ENCODE measurements around the gene FBXW8. TPM values are rescaled to one million over a fixed set of nuclear protein-coding genes. Genes with fewer than 3 reads are reported as not detected.

Gene FBXW8
- total and polyA plus RNA-seq, 2 experiments from 2014 or later, result 17.0 to 20.6 TPM

DNA sequence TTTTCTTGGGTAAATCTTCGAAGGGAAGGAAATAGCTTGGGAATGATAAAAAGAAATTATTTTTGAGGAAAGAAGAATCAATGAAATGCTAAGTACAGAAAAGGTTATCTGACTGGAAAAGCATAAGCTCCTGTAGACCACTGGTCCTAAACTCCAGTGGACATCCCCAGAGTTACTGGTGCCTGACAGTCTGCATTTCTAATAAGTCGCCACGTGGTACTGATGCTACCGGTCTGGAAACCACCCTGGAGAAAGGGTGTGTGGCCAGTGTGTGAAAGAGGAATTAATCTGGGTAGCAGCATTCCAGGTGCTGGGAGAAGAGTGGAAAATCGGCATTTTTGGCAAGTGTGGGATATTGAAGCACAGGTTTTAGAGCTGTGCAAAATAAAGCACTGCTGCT is 73.3 kb downstream of the FBXW8 start:
- WGBS (ENCODE audit: low lambda C conversion rate, missing lambda C conversion rate), result 55% methylated on average over 5 of the region's 5 CpGs
- Histone ChIP-seq H3K36me3 (replicated peaks; ENCODE audit: insufficient read depth, low read depth) (no peaks in the 10 kb centered on the region), H3K4me1 (ENCODE audit: insufficient read depth) (no peaks in the 10 kb centered on the region), H3K9me3 (ENCODE audit: low read depth) (no peaks in the 10 kb centered on the region), H3K9me2 (replicated peaks; ENCODE audit: insufficient read depth) (no peaks in the 10 kb centered on the region), H3K4me3 (no peak overlapping the region), H3K79me2 (no peaks in the 10 kb centered on the region), H4K20me1 (ENCODE audit: insufficient read depth, poor library complexity, severe bottlenecking) (no peaks in the 10 kb centered on the region), H3K4me2 (no peak overlapping the region), H2AFZ (no peak overlapping the region), H3K27ac (no peak overlapping the region), H3K27me3 (no peaks in the 10 kb centered on the region)
- no peak for DNase-seq (ENCODE audit: low spot score)
- TF ChIP-seq, protein P1, sequence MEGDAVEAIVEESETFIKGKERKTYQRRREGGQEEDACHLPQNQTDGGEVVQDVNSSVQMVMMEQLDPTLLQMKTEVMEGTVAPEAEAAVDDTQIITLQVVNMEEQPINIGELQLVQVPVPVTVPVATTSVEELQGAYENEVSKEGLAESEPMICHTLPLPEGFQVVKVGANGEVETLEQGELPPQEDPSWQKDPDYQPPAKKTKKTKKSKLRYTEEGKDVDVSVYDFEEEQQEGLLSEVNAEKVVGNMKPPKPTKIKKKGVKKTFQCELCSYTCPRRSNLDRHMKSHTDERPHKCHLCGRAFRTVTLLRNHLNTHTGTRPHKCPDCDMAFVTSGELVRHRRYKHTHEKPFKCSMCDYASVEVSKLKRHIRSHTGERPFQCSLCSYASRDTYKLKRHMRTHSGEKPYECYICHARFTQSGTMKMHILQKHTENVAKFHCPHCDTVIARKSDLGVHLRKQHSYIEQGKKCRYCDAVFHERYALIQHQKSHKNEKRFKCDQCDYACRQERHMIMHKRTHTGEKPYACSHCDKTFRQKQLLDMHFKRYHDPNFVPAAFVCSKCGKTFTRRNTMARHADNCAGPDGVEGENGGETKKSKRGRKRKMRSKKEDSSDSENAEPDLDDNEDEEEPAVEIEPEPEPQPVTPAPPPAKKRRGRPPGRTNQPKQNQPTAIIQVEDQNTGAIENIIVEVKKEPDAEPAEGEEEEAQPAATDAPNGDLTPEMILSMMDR (IDR thresholded peaks at IDR 0.05; ENCODE audit: poor library complexity), result no peak
- TF ChIP-seq EZH2phosphoT487 (IDR thresholded peaks at IDR 0.05; ENCODE audit: low read depth, severe bottlenecking, unreplicated experiment) (no peak), EZH2 (IDR thresholded peaks at IDR 0.05; ENCODE audit: borderline replicate concordance) (no peak)

DNA sequence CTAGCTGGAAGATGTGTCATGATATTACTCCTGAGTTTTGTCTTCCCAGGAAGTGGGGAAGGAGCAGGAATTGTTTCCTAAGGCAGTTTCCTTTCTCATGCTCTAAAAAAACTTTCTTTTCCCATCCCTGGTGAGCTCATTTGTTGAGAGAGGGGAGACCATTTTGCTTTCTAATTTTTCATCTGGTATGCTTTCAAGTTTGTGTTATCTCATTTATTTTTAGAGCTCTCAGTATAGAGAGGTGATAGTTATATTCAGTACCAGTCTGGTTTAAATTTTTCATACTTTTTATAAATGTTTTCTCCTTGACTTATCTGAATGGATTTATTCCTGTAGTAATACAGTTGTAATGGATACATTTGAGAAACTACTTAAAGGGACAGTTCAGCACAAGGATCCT is 79.6 kb downstream of the FBXW8 start:
- H3K27me3 ChIP-seq, result no peaks in the 10 kb centered on the region
- no peaks in the 10 kb centered on the region for H3K9me3 ChIP-seq (ENCODE audit: low read depth)
- no peaks in the 10 kb centered on the region for H3K9me2 ChIP-seq (replicated peaks; ENCODE audit: insufficient read depth)
- no peak overlapping the region for H3K4me3 ChIP-seq
- no peaks in the 10 kb centered on the region for H3K36me3 ChIP-seq (replicated peaks; ENCODE audit: insufficient read depth, low read depth)
- no peak overlapping the region for H3K27ac ChIP-seq
- DNase-seq (ENCODE audit: low spot score), result no peak
- no peak overlapping the region for H3K4me2 ChIP-seq
- no peak overlapping the region for H2AFZ ChIP-seq
- H3K4me1 ChIP-seq (ENCODE audit: insufficient read depth), result no peaks in the 10 kb centered on the region
- no peak for TF ChIP-seq EZH2phosphoT487 (IDR thresholded peaks at IDR 0.05; ENCODE audit: low read depth, severe bottlenecking, unreplicated experiment)
- TF ChIP-seq, protein P1 (IDR thresholded peaks at IDR 0.05; ENCODE audit: poor library complexity), result no peak
- TF ChIP-seq EZH2 (IDR thresholded peaks at IDR 0.05; ENCODE audit: borderline replicate concordance), result no peak
- no peaks in the 10 kb centered on the region for H4K20me1 ChIP-seq (ENCODE audit: insufficient read depth, poor library complexity, severe bottlenecking)
- peaks cover 3% of the 10 kb centered on the region for H3K79me2 ChIP-seq

DNA sequence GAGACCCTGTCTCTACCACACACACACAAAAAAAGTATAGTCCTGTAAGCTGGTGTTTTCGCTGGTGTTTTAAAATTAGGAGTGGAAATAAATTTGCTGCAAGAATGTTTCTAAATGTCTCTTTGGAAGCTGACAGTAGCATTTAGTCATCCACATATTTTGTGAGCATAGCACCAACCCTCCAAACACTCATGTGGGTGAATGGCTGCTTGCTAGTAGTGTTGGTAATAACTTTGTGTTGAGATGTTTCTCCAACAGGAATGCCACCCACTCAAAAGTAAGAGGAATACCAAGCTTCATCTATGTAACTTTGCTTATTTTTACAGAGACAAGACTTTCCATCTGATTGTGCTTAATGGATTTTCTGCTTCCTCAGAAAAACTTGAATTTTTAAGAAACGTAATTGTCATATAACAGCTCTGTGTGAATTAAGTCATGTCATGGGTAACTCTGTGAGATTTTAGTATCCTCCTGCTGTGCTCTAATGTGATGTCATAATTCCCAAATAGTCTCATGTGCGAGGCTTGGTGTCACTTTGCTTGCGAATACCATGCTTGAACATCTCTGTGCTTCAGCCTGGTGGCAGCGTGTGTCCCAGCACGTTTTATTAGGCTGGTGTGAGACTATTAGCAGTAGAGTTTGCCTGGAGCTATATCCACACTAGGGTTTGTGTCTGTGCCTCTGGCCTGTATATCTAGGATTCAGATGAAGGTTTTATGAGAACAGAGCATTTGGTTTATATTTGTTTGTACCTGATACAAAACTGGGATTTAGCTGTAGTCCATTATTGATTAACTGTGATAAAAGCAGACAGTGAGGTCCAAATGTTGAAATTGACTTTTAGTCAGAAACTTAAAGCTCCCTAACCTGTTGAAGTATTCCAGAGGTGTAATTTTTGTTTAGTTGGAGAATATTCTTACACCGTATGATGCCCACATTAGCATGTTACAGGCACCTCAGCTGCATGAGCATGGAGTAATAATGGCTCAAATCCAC is 80.5 kb downstream of the FBXW8 start:
- no peaks in the 10 kb centered on the region for H3K9me3 ChIP-seq (ENCODE audit: low read depth)
- no peaks in the 10 kb centered on the region for H3K4me1 ChIP-seq (ENCODE audit: insufficient read depth)
- TF ChIP-seq EZH2phosphoT487 (IDR thresholded peaks at IDR 0.05; ENCODE audit: low read depth, severe bottlenecking, unreplicated experiment) (no peak), EZH2 (IDR thresholded peaks at IDR 0.05; ENCODE audit: borderline replicate concordance) (no peak)
- TF ChIP-seq, protein P1 (IDR thresholded peaks at IDR 0.05; ENCODE audit: poor library complexity), result no peak
- no peak overlapping the region for H2AFZ ChIP-seq
- no peaks in the 10 kb centered on the region for H3K9me2 ChIP-seq (replicated peaks; ENCODE audit: insufficient read depth)
- no peak overlapping the region for H3K27ac ChIP-seq
- DNase-seq (ENCODE audit: low spot score), result no peak
- H3K4me3 ChIP-seq, result no peak overlapping the region
- no peaks in the 10 kb centered on the region for H4K20me1 ChIP-seq (ENCODE audit: insufficient read depth, poor library complexity, severe bottlenecking)
- no peak overlapping the region for H3K4me2 ChIP-seq
- H3K27me3 ChIP-seq, result no peaks in the 10 kb centered on the region
- H3K36me3 ChIP-seq (replicated peaks; ENCODE audit: insufficient read depth, low read depth), result no peaks in the 10 kb centered on the region
- H3K79me2 ChIP-seq, result peaks cover 3% of the 10 kb centered on the region
- 83% methylated on average over 7 of the region's 7 CpGs for WGBS (ENCODE audit: low lambda C conversion rate, missing lambda C conversion rate)
